Measurements from ENCODE around the gene IDS.

DNA sequence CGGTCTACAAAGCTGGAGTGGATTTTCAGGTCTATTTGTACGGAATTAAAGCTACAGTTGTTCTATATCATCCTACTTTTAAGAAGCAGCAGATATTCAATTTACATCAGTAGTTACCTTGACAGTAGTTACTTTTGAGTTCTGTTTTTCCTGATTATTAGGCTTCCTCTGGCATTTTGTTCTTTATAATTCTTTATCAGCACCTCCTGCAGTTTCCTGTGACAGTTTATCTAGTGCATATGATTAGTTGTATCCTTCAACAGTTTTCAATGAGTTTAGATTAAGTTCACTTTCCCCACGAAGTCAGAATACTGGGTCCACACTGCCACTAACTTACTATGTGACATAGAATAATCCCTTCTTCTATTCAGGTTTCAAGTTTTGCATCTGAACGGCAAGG is 71.7 kb downstream of the IDS start:
- TF ChIP-seq ZNF837 (tag by site-specific recombination; IDR thresholded peaks at IDR 0.05), result no peak
- TF ChIP-seq ZNF473 (tag by site-specific recombination; IDR thresholded peaks at IDR 0.05), result no peak
- TF ChIP-seq REST (tag by site-specific recombination; IDR thresholded peaks at IDR 0.05), result no peak
- TF ChIP-seq, protein P1, sequence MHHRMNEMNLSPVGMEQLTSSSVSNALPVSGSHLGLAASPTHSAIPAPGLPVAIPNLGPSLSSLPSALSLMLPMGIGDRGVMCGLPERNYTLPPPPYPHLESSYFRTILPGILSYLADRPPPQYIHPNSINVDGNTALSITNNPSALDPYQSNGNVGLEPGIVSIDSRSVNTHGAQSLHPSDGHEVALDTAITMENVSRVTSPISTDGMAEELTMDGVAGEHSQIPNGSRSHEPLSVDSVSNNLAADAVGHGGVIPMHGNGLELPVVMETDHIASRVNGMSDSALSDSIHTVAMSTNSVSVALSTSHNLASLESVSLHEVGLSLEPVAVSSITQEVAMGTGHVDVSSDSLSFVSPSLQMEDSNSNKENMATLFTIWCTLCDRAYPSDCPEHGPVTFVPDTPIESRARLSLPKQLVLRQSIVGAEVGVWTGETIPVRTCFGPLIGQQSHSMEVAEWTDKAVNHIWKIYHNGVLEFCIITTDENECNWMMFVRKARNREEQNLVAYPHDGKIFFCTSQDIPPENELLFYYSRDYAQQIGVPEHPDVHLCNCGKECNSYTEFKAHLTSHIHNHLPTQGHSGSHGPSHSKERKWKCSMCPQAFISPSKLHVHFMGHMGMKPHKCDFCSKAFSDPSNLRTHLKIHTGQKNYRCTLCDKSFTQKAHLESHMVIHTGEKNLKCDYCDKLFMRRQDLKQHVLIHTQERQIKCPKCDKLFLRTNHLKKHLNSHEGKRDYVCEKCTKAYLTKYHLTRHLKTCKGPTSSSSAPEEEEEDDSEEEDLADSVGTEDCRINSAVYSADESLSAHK (tag by site-specific recombination; IDR thresholded peaks at IDR 0.05), result no peak
- TF ChIP-seq ELK4 (IDR thresholded peaks at IDR 0.05; ENCODE audit: borderline replicate concordance, low read depth, low read length), result no peak
- TF ChIP-seq ZNF580 (tag by site-specific recombination; IDR thresholded peaks at IDR 0.05), result no peak

Measured in HEK293 (cell line).